ENCODE measurements around the gene VPS13D.

The VPS13D gene

GRCh38 chr1:12229835-12230548 is at the start of gene VPS13D:
Gene VPS13D, plus strand, starts transcription at chr1:12230030. Its CDS starts 4,237 bp downstream, at chr1:12234267.
- no peak for DNase-seq

- no peak for DNase-seq
Observed at GRCh38 chr1:12180315-12180714, 49.5 kb upstream of the VPS13D start.

GRCh38 chr1:12180903-12181302 is 48.9 kb upstream of the VPS13D start:
- DNase-seq: no peak

- DNase-seq: no peak
Observed at GRCh38 chr1:12181568-12181967, 48.3 kb upstream of the VPS13D start.

- no peak for DNase-seq
Observed at GRCh38 chr1:12182410-12182984, 47.3 kb upstream of the VPS13D start.

- DNase-seq: no peak
Observed at GRCh38 chr1:12183095-12183794, 46.6 kb upstream of the VPS13D start.

GRCh38 chr1:12184008-12184681 is 45.7 kb upstream of the VPS13D start:
- no peak for DNase-seq

GRCh38 chr1:12185036-12185917 is 44.6 kb upstream of the VPS13D start:
- DNase-seq: no peak

GRCh38 chr1:12185918-12186678 is 43.7 kb upstream of the VPS13D start:
- DNase-seq: no peak

- no peak for DNase-seq
Observed at GRCh38 chr1:12186679-12186985, 43.2 kb upstream of the VPS13D start.

- no peak for DNase-seq
Observed at GRCh38 chr1:12188115-12188514, 41.7 kb upstream of the VPS13D start.

- DNase-seq: no peak
Observed at GRCh38 chr1:12188657-12189327, 41.0 kb upstream of the VPS13D start.

- no peak for DNase-seq
Observed at GRCh38 chr1:12189328-12189682, 40.5 kb upstream of the VPS13D start.

- DNase-seq: no peak
Observed at GRCh38 chr1:12191242-12192032, 38.4 kb upstream of the VPS13D start.

GRCh38 chr1:12194666-12195216 is 35.1 kb upstream of the VPS13D start:
- no peak for DNase-seq

- DNase-seq: no peak
Observed at GRCh38 chr1:12195416-12195815, 34.4 kb upstream of the VPS13D start.

- DNase-seq: peak; percentile 84
Observed at GRCh38 chr1:12196641-12197482, 33.0 kb upstream of the VPS13D start.

GRCh38 chr1:12197483-12197880 is 32.3 kb upstream of the VPS13D start:
- DNase-seq: no peak

GRCh38 chr1:12200208-12200607 is 29.6 kb upstream of the VPS13D start:
- DNase-seq: no peak

Data from SIG-M5 (cell line).